ENCODE results near the gene CCDC141. TPM values are rescaled to one million over a fixed set of nuclear protein-coding genes. Genes with fewer than 3 reads are reported as not detected.

The CCDC141 gene
- total and polyA plus RNA-seq, 2 of the 13 experiments (the other 11 are each of a cell fraction or from before 2014, with no cell fraction given) = not detected

DNA sequence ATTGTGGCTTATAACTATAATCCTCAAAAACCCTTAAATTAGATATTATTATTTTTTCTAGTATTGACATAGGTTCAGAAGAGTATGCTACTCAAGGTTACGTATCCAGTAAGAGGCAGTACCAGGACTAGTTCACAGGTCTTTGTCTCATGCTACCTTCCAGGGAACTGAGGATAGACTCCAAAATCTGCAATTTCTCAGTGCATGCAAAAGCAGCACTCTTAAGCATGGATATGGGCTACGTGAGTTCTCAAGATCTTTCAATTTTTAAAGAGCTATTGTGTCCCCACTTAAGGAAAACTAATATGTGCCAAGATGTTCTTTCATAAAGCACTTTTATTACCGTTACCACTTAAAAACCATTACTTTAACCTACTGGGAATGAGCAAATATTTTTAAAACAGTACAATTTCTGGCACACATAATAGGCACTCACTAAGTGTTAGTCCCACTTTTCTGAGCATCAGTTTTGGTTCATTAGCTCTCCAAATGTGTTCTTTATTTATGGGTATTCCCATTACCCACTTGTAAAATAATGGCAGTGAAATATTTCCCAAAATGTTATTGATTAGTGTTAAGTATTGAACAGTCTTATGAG, 128.9 kb downstream of the CCDC141 start:
- no peak for FAIRE-seq
- in situ Hi-C loops (cut with HindIII; ENCODE audit: extremely low pct_ligation_motif_present, low pct_unique_long_range_greater_than_20kb) = no loop called here
- CTCF ChIA-PET (ENCODE audit: low intra/inter-chr PET ratio, low total read pairs) = no interaction called here

DNA sequence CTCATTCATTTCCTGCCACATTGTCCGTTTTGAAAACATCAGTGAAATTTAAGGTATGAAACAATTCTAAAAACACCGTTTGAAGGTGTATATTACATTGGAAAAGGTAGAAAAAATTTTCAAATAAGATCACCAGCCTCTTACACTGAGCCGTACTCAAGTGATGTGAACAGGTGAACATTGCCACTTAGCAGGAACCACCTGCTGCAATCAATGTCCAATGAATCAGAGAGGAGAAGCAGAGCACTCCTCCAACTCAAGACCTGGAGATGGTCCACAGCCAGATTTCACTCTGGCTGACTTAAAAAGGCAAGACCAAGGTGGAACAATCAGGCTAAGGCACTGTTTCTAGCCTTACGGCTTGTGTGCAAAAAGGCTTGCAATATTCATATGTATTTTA, 132.4 kb downstream of the CCDC141 start:
- no peak overlapping the region for H3K9ac ChIP-seq (ENCODE audit: insufficient read depth, low read depth, low read length)
- CTCF ChIA-PET (ENCODE audit: low intra/inter-chr PET ratio, low total read pairs) = no interaction called here
- no peak overlapping the region for H2AFZ ChIP-seq (ENCODE audit: low read length)
- intact Hi-C loops (cut with micrococcal nuclease; ENCODE audit: unreplicated experiment) (loop anchor here (10.0 kb wide), 1 partner anchor 463 kb away; the partner anchor contains the start of genes PJVK and PRKRA), in situ Hi-C loops (cut with HindIII; ENCODE audit: extremely low pct_ligation_motif_present, low pct_unique_long_range_greater_than_20kb) (loop anchor here (5.0 to 10.0 kb wide), 2 partner anchors 123 to 155 kb away; no protein-coding TSS in a partner anchor)
- FAIRE-seq = no peak
- no peaks in the 10 kb centered on the region for H3K79me2 ChIP-seq (ENCODE audit: insufficient read depth, low read length)
- BruUV-seq (replicated peaks) = no TSS peak
- no peak for ATAC-seq
- H3K4me2 ChIP-seq (ENCODE audit: low read depth, low read length) = no peak overlapping the region
- H3K4me3 ChIP-seq (replicated peaks in 1 of 3; ENCODE audit: insufficient read depth in 1 of 3, low read depth in 2 of 3, low read length in 3 of 3) = no peak overlapping the region
- H3K27ac ChIP-seq (ENCODE audit: extremely low read length, insufficient read depth, low read length) = no peak overlapping the region
- POLR2A ChIA-PET = no interaction called here
- WGBS (ENCODE audit: low lambda C conversion rate) = 20% methylated on average over 4 of the region's 4 CpGs
- no peaks in the 10 kb centered on the region for H4K20me1 ChIP-seq (ENCODE audit: insufficient read depth, low read length)
- TF ChIP-seq, protein P1, sequence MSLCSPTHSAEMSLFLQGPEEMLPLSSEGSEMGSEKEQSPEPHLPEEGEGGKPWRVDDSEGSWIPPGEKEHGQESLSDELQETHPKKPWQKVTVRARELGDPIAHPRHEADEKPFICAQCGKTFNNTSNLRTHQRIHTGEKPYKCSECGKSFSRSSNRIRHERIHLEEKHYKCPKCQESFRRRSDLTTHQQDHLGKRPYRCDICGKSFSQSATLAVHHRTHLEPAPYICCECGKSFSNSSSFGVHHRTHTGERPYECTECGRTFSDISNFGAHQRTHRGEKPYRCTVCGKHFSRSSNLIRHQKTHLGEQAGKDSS (CRISPR knock-in tag; IDR thresholded peaks at IDR 0.05; ENCODE audit: borderline replicate concordance, low read depth) = no peak
- no peaks in the 10 kb centered on the region for H3K4me1 ChIP-seq (ENCODE audit: insufficient read depth, low read length)
- peaks cover 0 to 4% of the 10 kb centered on the region in 2 experiments; a peak in 1 of 5 replicates for H3K27me3 ChIP-seq (ENCODE audit: control insufficient read depth in 1 of 2, insufficient read depth in 2 of 2, low read length in 2 of 2)
- no peaks in the 10 kb centered on the region for H3K36me3 ChIP-seq (replicated peaks in 1 of 2; ENCODE audit: control insufficient read depth in 1 of 2, insufficient read depth in 2 of 2, low read length in 2 of 2)
- no peaks in the 10 kb centered on the region for H3K9me3 ChIP-seq (ENCODE audit: low read length)
- no peak for DNase-seq (ENCODE audit: low spot score)

More for the DNA sequence above, 128.9 kb downstream of the CCDC141 start:
- no peaks in the 10 kb centered on the region for H3K79me2 ChIP-seq (ENCODE audit: insufficient read depth, low read length)
- H3K27ac ChIP-seq (ENCODE audit: extremely low read length, insufficient read depth, low read length) = no peak overlapping the region
- POLR2A ChIA-PET = no interaction called here
- TF ChIP-seq ZNF709 (CRISPR knock-in tag; IDR thresholded peaks at IDR 0.05) (no peak), ZFP36 (IDR thresholded peaks at IDR 0.05; ENCODE audit: borderline replicate concordance, low read depth, low read length, partially characterized antibody) (no peak), ZNF431 (CRISPR knock-in tag; IDR thresholded peaks at IDR 0.05; ENCODE audit: borderline replicate concordance, low read depth) (no peak), HOXD1 (CRISPR knock-in tag; IDR thresholded peaks at IDR 0.05) (no peak), PAWR (CRISPR knock-in tag; IDR thresholded peaks at IDR 0.05; ENCODE audit: borderline replicate concordance) (no peak)
- TF ChIP-seq, protein P2, sequence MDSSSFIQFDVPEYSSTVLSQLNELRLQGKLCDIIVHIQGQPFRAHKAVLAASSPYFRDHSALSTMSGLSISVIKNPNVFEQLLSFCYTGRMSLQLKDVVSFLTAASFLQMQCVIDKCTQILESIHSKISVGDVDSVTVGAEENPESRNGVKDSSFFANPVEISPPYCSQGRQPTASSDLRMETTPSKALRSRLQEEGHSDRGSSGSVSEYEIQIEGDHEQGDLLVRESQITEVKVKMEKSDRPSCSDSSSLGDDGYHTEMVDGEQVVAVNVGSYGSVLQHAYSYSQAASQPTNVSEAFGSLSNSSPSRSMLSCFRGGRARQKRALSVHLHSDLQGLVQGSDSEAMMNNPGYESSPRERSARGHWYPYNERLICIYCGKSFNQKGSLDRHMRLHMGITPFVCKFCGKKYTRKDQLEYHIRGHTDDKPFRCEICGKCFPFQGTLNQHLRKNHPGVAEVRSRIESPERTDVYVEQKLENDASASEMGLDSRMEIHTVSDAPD (CRISPR knock-in tag; IDR thresholded peaks at IDR 0.05) = no peak
- H3K4me3 ChIP-seq (replicated peaks in 1 of 3; ENCODE audit: insufficient read depth in 1 of 3, low read depth in 2 of 3, low read length in 3 of 3) = no peak overlapping the region
- intact Hi-C loops (cut with micrococcal nuclease; ENCODE audit: unreplicated experiment) = no loop called here
- H3K9me3 ChIP-seq (ENCODE audit: low read length) = no peaks in the 10 kb centered on the region
- no peak overlapping the region for H2AFZ ChIP-seq (ENCODE audit: low read length)
- ATAC-seq (no peak), DNase-seq (ENCODE audit: low spot score) (no peak)
- WGBS (ENCODE audit: low lambda C conversion rate) = 28% methylated on average over 3 of the region's 3 CpGs
- no peak overlapping the region for H3K4me2 ChIP-seq (ENCODE audit: low read depth, low read length)
- H3K4me1 ChIP-seq (ENCODE audit: insufficient read depth, low read length) = no peaks in the 10 kb centered on the region
- H3K36me3 ChIP-seq (replicated peaks in 1 of 2; ENCODE audit: control insufficient read depth in 1 of 2, insufficient read depth in 2 of 2, low read length in 2 of 2) = no peaks in the 10 kb centered on the region
- BruUV-seq (replicated peaks) = no TSS peak
- H4K20me1 ChIP-seq (ENCODE audit: insufficient read depth, low read length) = no peaks in the 10 kb centered on the region
- peaks cover 0 to 4% of the 10 kb centered on the region in 2 experiments; a peak in 1 of 5 replicates for H3K27me3 ChIP-seq (ENCODE audit: control insufficient read depth in 1 of 2, insufficient read depth in 2 of 2, low read length in 2 of 2)
- no peak overlapping the region for H3K9ac ChIP-seq (ENCODE audit: insufficient read depth, low read depth, low read length)
